Testis (tissue), 2 donors: ENCODE measurements around the gene DBP.

Source experiments
- POLR2A ChIP-seq: fragments of 450-650 bp; IDR thresholded peaks from one replicate; pipeline ENCODE4 v1.6.1; 2017; ENCODE audit warnings: antibody characterized with exemption, mild to moderate bottlenecking, moderate library complexity
- TF ChIP-seq, protein P1 (sequence below), 3 experiments: fragments of 450-650 bp in 2 of 3; fragments of 200-600 bp in 1 of 3; sonication (generic) in 1 of 3; IDR thresholded peaks; one replicate each; pipeline ENCODE4 v1.5.1; 2016 to 2019; ENCODE audit warnings: antibody characterized with exemption in 3 of 3, mild to moderate bottlenecking in 2 of 3, moderate library complexity in 1 of 3

DNA sequence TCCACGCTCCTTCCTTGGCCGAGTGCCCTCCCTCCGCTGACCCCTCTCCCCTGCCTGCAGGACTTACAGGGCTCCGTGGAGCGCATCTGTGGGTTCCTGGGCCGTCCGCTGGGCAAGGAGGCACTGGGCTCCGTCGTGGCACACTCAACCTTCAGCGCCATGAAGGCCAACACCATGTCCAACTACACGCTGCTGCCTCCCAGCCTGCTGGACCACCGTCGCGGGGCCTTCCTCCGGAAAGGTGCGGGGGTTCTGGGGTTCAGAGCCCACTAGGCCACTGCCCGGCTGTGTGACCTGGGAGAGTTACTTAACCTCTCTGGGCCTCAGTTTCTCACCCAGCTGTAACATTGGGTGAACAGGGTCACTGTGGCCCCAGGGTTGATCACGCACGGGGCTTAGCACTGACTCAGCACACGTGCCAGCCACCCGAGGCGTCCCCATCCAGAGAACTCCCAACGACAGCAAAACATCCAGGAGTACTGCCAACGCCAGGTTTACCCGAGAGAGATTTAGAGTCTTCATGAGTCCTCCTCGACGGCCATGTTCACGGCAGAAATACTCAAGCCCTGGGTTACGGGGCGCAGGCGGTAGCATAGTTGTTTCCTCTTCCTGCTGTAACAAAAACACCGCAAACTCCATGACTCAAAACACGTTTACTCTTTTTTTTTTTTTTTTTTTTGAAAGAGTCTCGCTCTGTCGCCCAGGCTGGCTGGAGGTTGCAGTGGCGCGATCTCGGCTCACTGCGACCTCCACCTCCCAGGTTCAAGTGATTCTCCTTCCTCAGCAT is 40.3 kb downstream of the DBP start:
- TF ChIP-seq POLR2A: no peak
- TF ChIP-seq, protein P1, sequence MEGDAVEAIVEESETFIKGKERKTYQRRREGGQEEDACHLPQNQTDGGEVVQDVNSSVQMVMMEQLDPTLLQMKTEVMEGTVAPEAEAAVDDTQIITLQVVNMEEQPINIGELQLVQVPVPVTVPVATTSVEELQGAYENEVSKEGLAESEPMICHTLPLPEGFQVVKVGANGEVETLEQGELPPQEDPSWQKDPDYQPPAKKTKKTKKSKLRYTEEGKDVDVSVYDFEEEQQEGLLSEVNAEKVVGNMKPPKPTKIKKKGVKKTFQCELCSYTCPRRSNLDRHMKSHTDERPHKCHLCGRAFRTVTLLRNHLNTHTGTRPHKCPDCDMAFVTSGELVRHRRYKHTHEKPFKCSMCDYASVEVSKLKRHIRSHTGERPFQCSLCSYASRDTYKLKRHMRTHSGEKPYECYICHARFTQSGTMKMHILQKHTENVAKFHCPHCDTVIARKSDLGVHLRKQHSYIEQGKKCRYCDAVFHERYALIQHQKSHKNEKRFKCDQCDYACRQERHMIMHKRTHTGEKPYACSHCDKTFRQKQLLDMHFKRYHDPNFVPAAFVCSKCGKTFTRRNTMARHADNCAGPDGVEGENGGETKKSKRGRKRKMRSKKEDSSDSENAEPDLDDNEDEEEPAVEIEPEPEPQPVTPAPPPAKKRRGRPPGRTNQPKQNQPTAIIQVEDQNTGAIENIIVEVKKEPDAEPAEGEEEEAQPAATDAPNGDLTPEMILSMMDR (IDR thresholded peaks at IDR 0.05): no peak
